ENCODE results near the gene PPP1R14D.

PPP1R14D gene

DNA sequence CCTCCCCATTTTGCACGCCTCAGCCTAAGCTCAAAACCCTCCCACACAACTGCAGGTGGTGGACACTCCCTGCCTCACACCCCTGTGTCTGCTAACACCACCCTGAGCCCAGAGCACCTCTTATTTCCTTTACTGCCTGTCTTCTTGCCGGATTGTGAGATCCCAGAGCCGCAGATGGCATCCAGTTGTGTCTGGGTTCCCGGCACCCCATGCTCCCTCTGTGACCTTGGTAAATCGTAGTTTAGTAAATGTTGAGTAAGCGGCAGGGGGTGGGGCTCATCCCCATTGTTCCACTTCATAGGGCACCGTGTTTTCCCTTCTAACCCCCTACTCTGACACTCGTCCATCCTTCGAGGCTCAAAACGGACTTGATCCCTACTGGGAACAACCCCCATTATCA is 30.2 kb upstream of the PPP1R14D start:
- TF ChIP-seq ZNF274 (IDR thresholded peaks at IDR 0.05; ENCODE audit: low read depth, low read length), result no peak

DNA sequence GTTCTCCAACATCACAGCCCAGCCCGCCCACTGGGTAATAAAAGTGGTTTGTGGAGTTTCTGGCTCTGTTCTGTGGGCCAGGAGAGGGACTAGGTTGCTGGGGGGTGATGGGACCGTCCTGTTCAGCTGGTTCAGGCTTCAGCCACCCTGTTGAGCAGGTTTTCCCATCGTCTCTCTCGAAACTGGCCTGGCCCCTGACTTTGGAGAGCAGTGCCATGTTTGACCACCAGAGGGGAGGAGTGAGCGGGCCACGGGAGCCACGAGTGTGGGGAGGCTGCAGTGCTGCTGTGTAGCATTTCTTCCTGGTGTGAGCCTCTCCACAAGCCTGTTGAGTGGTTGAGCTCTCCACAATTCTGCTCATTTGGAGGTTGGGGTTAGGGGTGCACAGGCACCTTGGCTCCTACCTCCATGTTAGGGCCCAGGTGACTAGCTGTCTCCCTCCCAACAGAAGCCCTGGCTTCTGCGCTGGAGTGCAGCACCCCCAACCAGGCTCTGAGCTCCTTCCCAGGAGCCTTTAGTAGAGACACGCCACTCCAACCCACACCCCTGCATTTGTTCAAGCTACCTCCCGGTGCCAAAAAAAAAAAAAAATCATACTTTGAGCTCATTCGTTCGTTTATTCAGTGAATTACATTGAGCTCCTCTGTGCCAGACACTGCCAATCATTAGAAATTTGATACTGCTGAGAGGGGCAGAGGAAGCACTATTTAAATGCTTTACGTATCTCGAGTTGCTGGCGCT is 29.3 kb upstream of the PPP1R14D start:
- no peak for TF ChIP-seq ZNF274 (IDR thresholded peaks at IDR 0.05; ENCODE audit: low read depth, low read length)
- no peak overlapping the region for H3K4me3 ChIP-seq (ENCODE audit: low read length)

More for the DNA sequence above, 30.2 kb upstream of the PPP1R14D start:
- no peak overlapping the region for H3K4me3 ChIP-seq (ENCODE audit: low read length)

DNA sequence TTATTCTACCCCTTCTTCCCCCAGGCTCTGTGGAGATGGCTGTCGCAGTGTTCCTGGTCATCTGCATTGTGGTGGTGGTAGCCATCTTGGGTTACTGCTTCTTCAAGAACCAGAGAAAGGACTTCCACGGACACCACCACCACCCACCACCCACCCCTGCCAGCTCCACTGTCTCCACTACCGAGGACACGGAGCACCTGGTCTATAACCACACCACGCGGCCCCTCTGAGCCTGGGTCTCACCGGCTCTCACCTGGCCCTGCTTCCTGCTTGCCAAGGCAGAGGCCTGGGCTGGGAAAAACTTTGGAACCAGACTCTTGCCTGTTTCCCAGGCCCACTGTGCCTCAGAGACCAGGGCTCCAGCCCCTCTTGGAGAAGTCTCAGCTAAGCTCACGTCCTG is 28.2 kb upstream of the PPP1R14D start:
- TF ChIP-seq ZNF274 (IDR thresholded peaks at IDR 0.05; ENCODE audit: low read depth, low read length), result no peak
- H3K4me3 ChIP-seq (ENCODE audit: low read length), result no peak overlapping the region

DNA sequence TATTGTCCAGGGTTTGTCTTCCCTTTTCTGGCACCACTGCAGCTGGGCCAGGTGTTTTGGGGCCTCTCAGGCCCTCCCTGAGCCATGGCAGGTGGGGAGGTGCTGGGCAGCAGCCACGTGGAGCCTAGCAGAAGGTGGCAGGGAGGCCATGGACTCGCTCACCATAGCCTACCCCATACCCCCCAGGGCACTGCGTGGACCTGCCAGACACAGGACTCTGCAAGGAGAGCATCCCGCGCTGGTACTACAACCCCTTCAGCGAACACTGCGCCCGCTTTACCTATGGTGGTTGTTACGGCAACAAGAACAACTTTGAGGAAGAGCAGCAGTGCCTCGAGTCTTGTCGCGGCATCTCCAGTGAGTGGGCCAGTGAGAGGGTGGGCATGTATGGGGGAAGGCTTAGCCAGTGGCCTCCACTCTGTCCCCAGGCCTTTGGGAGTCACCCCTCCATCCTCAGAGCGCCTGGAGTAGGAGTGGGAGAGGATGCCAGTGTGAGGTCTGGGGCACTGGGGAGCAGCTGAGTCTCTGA is 27.3 kb upstream of the PPP1R14D start:
- no peak overlapping the region for H3K4me3 ChIP-seq (ENCODE audit: low read length)
- TF ChIP-seq ZNF274 (IDR thresholded peaks at IDR 0.05; ENCODE audit: low read depth, low read length), result no peak

DNA sequence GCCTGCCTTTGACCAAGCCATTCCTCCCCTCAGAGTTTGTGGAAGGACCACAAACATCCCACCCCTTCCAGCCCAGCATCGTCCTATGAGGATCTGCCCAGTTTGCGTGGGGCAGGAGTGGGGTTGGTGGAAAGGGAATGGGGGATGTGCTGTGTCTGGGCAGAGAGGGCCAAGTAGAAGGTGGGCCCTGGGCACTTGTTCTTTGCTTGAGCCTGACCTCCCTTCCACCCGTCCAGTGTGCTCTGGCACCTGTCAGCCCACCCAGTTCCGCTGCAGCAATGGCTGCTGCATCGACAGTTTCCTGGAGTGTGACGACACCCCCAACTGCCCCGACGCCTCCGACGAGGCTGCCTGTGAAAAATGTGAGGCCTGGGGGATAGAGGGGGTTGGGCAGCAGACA is 25.7 kb upstream of the PPP1R14D start:
- H3K4me3 ChIP-seq (ENCODE audit: low read length), result no peak overlapping the region
- no peak for TF ChIP-seq ZNF274 (IDR thresholded peaks at IDR 0.05; ENCODE audit: low read depth, low read length)

DNA sequence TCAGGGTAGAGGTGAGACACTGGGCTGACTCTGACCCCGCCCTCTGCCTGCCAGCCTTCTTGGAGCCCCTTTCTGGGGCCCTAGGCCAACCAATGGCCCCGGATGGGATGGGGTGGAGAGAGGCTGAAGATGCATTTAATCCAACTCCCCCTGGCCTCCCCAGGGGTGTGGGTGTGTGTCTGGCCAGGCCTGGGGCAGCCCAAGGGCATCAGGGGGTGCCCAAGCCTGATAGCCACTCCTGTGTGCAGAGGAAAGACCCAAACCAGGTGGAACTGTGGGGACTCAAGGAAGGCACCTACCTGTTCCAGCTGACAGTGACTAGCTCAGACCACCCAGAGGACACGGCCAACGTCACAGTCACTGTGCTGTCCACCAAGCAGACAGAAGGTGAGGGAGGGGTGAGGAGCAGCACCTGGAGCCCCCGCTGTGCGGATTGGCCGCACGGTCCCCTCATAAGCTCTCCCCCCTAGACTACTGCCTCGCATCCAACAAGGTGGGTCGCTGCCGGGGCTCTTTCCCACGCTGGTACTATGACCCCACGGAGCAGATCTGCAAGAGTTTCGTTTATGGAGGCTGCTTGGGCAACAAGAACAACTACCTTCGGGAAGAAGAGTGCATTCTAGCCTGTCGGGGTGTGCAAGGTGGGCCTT is 24.9 kb upstream of the PPP1R14D start:
- H3K4me3 ChIP-seq (ENCODE audit: low read length), result no peak overlapping the region
- no peak for TF ChIP-seq ZNF274 (IDR thresholded peaks at IDR 0.05; ENCODE audit: low read depth, low read length)

DNA sequence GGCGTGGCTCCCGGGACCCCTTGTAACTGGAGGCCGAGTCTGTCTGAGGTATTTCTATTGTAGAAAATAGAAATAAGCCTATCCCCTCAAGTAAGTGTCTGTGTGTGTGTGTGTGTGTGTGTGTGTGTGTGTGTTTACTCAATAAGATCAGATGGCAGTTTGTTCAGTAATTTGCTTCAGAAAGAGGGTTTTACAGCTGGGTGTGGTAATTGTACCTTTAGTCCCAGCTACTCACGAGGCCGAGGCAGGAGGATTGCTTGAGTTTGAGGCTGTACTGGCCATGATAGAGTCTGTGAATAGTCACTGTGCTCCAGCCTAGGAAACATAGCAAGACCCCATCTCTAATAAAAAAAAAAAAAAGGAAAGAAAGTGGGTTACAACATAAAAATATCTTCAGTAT is 24.0 kb upstream of the PPP1R14D start:
- no peak overlapping the region for H3K4me3 ChIP-seq (ENCODE audit: low read length)
- no peak for TF ChIP-seq ZNF274 (IDR thresholded peaks at IDR 0.05; ENCODE audit: low read depth, low read length)

DNA sequence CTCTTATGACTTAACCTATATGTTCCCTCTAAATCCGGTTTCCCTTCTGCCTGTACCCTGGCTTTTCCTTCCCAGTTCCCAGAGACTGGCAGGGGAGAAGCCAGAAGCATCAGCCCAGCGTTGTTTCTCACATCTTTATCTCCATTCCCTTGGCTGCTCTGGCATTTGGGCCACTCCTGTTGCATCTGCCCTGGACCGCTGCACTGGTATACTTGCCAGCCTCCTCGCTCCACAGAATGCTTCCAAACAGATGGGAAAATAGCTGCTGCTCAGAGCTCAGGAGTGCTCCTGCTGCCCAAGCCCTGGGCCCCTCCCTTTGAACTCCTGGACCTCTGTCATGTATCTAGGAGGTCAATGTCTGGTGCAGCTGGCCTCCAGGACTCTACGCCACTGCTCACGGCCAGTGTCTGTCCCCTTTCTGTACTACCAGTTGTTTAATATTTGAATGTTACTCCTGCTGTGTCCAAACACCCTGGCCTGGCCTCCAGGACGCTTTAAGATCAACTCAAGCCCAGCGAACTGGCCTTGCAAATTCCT is 22.1 kb upstream of the PPP1R14D start:
- TF ChIP-seq ZNF274 (IDR thresholded peaks at IDR 0.05; ENCODE audit: low read depth, low read length), result no peak
- no peak overlapping the region for H3K4me3 ChIP-seq (ENCODE audit: low read length)

DNA sequence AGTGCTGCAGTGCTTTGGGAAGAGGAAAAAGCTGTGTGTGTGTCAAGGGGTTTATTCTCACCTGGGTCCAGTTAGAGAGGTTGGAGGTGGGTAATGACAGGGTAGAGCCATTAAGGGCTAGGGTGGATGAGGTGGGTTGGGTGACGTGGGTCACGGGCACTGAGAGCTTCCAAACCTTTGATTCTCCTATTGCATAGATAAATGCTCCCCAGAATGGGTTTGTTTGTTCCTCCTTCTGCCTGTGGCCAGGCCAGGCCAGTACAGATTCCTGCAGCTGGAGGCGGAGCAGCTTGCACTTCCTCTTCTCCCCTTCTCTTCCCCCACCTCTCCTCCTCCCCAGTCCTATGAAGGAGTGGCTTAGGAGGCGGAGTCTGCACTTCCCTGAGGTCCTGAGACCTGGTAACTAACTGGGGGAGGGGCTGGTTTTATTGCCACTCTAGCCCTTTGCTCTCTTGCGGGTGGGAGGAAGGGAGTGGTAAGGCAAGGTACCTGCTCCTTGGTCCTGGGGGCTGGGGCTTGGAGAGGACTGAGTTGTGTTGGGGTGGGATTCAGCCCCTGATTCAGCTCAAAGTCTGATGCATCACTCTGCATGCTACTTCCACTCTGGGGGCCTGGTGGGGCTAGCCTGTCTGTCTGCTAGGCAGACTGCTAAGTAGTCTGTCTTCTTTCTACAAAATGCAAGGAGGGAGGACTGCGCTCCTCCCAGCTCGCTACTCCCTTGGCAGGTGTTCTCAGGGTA is 18.9 kb upstream of the PPP1R14D start:
- H3K4me3 ChIP-seq (ENCODE audit: low read length), result no peak overlapping the region; the same call in 1 of the 2 replicates
- no peak for TF ChIP-seq ZNF274 (IDR thresholded peaks at IDR 0.05; ENCODE audit: low read depth, low read length)

DNA sequence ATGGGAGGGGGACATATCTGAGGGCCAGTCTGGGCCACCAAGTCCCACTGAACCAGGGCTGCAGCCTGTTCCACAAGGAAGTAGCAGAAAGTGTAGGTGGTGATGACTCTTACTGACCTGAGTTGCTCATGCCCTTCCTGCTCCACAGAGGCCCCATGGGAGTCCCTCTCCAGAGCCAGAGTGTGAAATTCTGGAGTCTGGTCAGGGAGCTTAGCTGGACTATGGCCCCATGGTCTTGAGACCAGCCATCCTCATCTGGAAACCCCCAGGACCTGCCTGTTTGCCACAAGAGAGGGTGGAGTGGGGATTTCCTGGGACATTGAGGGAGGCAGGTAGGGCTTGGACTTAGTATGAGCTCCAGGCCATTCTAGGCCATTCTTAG is 18.3 kb upstream of the PPP1R14D start:
- no peak for TF ChIP-seq ZNF274 (IDR thresholded peaks at IDR 0.05; ENCODE audit: low read depth, low read length)
- no peak overlapping the region; the same call in 1 of the 2 replicates for H3K4me3 ChIP-seq (ENCODE audit: low read length)

DNA sequence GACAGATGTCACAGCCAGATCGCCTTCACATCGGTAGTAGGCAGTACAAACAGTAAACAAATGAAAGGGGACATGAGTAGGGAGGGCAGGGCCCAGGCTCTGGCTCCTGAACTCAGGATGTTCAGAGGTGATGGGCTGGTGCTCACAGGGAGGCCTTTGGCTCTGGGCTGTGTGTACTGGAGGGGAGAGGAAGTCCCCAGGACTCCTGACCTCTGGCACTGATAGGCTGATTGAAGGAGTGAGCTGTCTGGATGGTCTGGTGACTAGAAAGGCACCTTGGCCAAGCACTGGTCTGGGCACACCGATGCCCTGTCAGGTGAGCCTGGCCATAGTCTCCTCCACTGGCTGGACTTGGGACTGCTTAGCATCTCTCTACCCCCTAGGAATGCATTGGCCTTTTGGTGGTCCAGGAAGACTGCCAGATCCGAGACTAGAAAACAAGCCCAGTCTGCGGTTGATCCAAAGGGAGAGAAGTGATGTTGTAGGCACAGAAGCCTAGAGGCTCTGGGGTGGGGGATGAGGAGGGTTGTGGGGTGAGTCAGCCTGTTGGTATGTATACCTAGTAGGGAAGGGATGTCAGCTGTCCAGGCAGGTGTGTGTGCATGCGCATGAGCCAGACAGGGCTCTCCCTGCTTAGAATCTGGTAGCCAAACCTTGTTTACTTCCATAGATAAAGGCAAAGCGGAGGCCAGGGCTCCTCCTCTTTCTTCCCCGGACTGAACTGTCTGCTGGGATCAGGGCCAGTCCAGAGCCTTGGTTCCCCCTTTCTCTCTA is 17.2 kb upstream of the PPP1R14D start:
- H3K4me3 ChIP-seq (ENCODE audit: low read length), result no peak overlapping the region

DNA sequence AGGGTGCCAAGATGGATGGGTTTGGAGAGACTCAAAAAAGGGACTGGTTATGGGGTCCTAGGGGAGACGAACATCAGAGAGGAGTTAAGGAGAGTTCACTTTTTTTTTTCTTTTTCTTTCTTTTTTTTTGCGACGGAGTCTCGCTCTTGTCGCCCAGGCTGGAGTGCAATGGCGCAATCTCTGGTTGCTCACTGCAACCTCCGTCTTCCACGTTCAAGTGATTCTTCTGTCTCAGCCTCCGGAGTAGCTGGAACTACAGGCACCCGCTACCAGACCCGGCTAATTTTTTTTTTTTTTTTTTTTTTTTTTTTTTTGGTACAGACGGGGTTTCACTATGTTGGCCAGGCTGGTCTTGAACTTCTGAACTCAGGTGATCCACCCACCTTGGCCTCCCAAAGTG is 16.5 kb upstream of the PPP1R14D start:
- peak overlapping the region; percentile 61; the same call in 1 of the 2 replicates for H3K4me3 ChIP-seq (ENCODE audit: low read length)
- no peak for TF ChIP-seq ZNF274 (IDR thresholded peaks at IDR 0.05; ENCODE audit: low read depth, low read length)

More for the DNA sequence above, 17.2 kb upstream of the PPP1R14D start:
- no peak for TF ChIP-seq ZNF274 (IDR thresholded peaks at IDR 0.05; ENCODE audit: low read depth, low read length)

DNA sequence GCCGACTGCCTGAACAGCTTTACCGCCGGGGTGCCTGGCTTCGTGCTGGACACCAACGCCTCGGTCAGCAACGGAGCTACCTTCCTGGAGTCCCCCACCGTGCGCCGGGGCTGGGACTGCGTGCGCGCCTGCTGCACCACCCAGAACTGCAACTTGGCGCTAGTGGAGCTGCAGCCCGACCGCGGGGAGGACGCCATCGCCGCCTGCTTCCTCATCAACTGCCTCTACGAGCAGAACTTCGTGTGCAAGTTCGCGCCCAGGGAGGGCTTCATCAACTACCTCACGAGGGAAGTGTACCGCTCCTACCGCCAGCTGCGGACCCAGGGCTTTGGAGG is 16.2 kb upstream of the PPP1R14D start:
- H3K4me3 ChIP-seq (ENCODE audit: low read length), result peak overlapping the region; percentile 61; the same call in 1 of the 2 replicates
- no peak for TF ChIP-seq ZNF274 (IDR thresholded peaks at IDR 0.05; ENCODE audit: low read depth, low read length)
